GM10847 (cell line): Measurements from ENCODE around the gene MS4A2.

Experiments used
- POLR2A ChIP-seq: IDR thresholded peaks from 2 replicates; pipeline ENCODE4 v1.6.1; 2011; ENCODE audit not compliant: insufficient read length; ENCODE audit errors: extremely low read depth

The MS4A2 gene

DNA sequence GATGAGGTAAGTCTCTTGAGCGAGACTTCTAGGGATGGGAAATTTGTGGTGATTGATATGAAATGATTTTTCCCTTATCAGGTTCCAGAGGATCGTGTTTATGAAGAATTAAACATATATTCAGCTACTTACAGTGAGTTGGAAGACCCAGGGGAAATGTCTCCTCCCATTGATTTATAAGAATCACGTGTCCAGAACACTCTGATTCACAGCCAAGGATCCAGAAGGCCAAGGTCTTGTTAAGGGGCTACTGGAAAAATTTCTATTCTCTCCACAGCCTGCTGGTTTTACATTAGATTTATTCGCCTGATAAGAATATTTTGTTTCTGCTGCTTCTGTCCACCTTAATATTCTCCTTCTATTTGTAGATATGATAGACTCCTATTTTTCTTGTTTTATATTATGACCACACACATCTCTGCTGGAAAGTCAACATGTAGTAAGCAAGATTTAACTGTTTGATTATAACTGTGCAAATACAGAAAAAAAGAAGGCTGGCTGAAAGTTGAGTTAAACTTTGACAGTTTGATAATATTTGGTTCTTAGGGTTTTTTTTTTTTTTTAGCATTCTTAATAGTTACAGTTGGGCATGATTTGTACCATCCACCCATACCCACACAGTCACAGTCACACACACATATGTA is 7.1 kb downstream of the MS4A2 start:
- TF ChIP-seq POLR2A, result no peak

DNA sequence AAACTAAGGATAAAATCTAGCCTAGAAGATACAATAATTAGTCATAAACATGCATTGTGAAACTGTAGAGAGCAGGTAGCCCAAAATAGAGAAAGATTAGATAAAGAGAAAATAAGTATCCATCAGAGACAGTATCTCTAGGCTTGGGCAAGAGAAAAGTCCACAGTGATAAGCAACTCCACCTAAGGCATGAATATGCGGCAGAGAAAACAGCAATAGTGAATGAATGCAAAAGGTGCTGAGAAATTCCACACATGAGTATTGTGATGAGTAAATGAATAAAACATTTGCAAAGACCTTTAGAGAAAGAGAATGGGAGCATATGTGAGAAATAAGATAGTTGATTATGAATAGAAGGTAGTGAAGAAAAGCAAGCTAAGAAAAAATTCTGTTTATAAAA is 8.7 kb downstream of the MS4A2 start:
- TF ChIP-seq POLR2A, result no peak

DNA sequence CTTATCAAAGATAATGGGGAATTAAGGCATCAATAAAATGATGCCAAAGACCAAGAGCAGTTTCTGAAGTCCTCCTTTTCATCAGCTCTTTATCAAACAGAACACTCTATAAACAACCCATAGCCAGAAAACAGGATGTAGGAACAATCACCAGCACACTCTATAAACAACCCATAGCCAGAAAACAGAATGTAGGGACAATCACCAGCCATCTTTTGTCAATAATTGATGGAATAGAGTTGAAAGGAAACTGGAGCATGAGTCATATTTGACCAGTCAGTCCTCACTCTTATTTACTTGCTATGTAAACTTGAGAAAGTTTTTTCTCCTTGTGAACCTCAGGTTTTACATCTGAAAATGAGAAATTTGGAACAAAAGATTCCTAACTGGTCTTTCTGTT is 10.0 kb downstream of the MS4A2 start:
- TF ChIP-seq POLR2A, result no peak

GRCh38 chr11:60100516-60100915 is 12.1 kb downstream of the MS4A2 start:
- no peak for TF ChIP-seq POLR2A

DNA sequence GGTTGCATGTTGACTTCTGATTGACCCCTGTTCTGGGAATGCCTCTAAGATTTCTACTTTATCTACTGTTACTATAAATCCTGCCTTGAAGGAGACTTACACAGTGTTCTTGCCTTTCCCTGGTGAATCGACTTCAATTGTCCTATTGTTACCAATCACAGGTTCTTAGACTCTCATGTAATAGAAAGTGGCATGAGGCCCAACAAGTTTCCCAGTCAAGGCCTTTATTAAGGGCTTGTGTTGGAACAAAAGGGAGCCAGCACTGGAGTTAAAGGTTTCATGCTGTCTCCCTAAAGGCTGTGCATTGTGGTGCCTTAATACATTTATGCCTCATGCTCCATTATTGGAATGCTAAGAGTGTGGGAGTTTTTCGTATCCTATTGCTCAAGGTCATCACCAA is 23.3 kb downstream of the MS4A2 start:
- TF ChIP-seq POLR2A, result no peak

DNA sequence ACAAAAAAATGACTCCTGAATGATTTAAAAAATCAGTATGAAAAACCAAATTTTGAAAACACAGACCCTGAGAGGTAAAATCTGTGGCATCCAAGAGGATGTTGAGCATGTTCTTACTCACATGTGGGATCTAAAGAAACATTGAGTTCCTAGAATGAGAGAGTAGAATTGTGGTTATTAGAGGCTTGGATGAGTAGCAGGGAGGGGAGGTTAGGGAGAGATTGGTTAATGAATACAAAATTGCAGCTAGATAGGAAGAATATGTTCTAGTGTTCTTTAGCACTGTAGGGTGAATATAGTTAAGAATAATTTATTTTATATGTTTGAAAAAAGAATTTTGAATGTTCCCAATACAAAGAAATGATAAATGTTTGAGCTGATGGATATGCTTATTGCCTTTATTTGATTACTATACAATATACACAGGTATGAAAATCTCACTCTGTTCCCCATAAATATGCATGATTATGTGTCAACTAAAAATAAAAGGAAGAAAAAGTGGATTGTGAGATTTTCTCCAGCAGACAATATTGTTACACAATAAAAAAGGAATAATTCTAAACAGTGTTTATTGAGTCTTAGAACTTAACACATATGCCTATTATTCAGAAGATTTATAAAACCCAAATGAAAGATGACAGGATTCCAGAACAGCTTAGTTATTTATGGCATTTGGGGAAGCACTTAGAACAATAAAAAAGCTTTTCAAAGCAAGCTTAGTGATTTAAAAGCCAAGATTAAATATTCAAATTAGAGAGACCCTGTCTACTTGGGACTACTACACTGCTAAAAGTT is 28.7 kb downstream of the MS4A2 start:
- no peak for TF ChIP-seq POLR2A

DNA sequence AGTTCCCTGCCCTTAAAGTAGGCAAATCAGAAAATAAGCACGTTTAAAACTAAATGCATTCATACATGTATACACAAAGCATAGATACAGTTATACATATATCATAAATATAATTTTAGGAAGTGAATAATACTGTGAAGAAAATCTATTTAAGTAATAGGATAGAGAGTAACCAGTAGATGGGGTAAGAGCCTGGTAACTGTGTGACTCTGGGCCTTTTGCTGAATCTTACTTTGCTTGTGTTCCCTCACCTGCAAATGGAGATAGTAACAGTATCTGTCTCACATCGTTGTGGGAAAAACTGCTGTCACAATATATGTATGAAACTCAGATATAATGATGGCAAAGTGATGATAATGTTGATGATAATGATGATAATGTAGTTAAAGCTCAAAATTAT is 29.9 kb downstream of the MS4A2 start:
- TF ChIP-seq POLR2A, result no peak

GRCh38 chr11:60119710-60120109 is 31.2 kb downstream of the MS4A2 start:
- no peak for TF ChIP-seq POLR2A

DNA sequence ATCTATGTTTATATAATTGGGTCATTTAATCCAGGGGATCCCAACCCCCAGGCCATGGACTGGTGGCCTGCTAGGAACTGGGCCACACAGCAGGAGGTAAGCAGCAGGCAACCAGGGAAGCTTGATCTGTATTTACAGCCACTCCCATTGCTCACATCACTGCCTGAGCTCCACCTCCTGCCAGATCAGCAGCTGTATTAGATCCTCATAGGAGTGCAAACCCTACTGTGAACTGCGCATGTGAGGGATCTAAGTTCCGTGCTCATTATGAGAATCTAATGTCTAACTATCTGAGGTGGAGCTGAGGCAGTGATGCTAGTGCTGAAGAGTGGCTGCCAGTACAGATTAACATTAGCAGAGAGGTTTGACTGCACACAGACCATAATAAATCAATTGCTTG is 32.8 kb downstream of the MS4A2 start:
- TF ChIP-seq POLR2A, result no peak

GRCh38 chr11:60122414-60123036 is 34.1 kb downstream of the MS4A2 start:
- TF ChIP-seq POLR2A, result no peak

GRCh38 chr11:60124802-60125432 is 36.5 kb downstream of the MS4A2 start:
- TF ChIP-seq POLR2A, result no peak

DNA sequence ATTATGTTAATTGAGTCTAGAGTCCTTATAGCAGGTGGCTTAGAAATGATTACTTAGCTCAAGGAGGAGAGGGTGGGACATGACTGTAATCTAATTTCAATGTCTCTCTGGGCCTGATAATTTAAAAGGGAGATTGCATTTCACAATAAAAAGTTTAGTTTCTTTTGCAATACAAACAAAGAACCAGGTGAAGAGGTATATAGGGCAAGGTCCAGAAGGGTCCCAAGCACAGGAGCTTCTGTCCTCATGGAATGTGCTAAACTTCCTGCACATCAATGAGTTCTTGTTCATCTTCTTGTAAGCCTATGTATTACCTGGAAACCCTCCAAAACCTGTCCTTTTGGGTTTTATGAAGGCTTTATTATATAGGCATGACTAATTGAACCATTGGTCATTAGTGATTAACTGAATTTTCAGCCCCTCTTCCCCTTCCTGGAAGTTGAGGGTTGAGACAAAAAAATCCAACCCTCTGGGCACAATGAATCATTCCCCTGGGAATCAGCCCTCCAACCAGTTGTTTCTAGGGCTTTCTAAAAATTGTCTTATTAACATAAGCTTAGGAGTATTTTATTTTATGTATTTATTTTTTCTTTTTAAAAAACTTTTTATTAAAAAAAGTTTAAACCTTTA is 37.6 kb downstream of the MS4A2 start:
- TF ChIP-seq POLR2A, result no peak

- TF ChIP-seq POLR2A, result no peak
These were observed 38.9 kb downstream of the MS4A2 start for GRCh38 chr11:60127311-60127811.

DNA sequence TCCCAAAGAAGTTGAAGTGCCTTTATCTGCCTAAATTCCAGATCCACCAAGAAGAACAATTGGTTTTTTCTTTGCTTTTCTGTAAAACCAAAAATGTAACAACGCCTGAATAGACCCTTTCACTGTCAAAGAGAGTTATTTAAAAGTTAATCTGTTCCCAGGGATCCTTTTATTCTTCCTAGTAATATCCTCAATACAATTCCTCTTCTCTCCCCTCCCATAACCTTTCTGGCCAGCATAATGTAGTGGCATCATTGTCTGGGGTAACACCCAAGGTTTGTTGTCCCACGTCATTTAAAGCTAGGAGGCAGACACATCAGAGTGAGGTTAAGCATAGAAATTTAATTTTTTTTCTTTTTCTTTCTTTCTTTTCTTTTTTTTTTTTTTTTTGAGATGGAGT is 39.9 kb downstream of the MS4A2 start:
- TF ChIP-seq POLR2A, result no peak

- TF ChIP-seq POLR2A, result no peak
These were observed 41.4 kb downstream of the MS4A2 start for GRCh38 chr11:60129853-60130252.
